CD4-positive, alpha-beta T cell treated with Interleukin-21 for 1 hour (primary cell): ENCODE measurements around the gene B4GALT1.
"Not testable (repeated sequence)": the region's sequence is repeated elsewhere in the genome, so short reads cannot be mapped to it uniquely, and the experiment has no call there.

Source experiments
- DNase-seq: peaks from one replicate; pipeline ENCODE4 v3.0.0-alpha.2; 2020

B4GALT1 gene

GRCh38 chr9:33184963-33185362 is 17.8 kb upstream of the B4GALT1 start:
- no peak for DNase-seq

GRCh38 chr9:33182519-33182918 is 15.4 kb upstream of the B4GALT1 start:
- DNase-seq, result no peak

- no peak for DNase-seq
Measured at GRCh38 chr9:33180526-33181184, 13.5 kb upstream of the B4GALT1 start.

- DNase-seq, result peak; percentile 43
Measured at GRCh38 chr9:33178972-33179697, 12.0 kb upstream of the B4GALT1 start.

- DNase-seq, result no peak
Measured at GRCh38 chr9:33177639-33178038, 10.5 kb upstream of the B4GALT1 start.

GRCh38 chr9:33177086-33177485 is 9.9 kb upstream of the B4GALT1 start:
- DNase-seq, result no peak

- no peak for DNase-seq
Measured at GRCh38 chr9:33175649-33176325, 8.7 kb upstream of the B4GALT1 start.

GRCh38 chr9:33172256-33173238 is 5.4 kb upstream of the B4GALT1 start:
- DNase-seq, result no peak

- peak; percentile 64 for DNase-seq
Measured at GRCh38 chr9:33170464-33171415, 3.6 kb upstream of the B4GALT1 start.

GRCh38 chr9:33168941-33169544 is 1.9 kb upstream of the B4GALT1 start:
- no peak for DNase-seq

- peak; percentile 38 for DNase-seq
Measured at GRCh38 chr9:33167972-33168461, 881 bp upstream of the B4GALT1 start.

- DNase-seq, result no peak
Measured at GRCh38 chr9:33166231-33167083, 679 bp downstream of the B4GALT1 start.

- peak; percentile 74 for DNase-seq
Measured at GRCh38 chr9:33165263-33166151, 1.6 kb downstream of the B4GALT1 start.

- DNase-seq, result not testable (repeated sequence)
Measured at GRCh38 chr9:33164921-33165262, 2.2 kb downstream of the B4GALT1 start.

- peak; percentile 69 for DNase-seq
Measured at GRCh38 chr9:33164138-33164809, 2.9 kb downstream of the B4GALT1 start.

GRCh38 chr9:33163433-33164137 is 3.6 kb downstream of the B4GALT1 start:
- no peak for DNase-seq

- no peak for DNase-seq
Measured at GRCh38 chr9:33162721-33163311, 4.3 kb downstream of the B4GALT1 start.
